Measurements from ENCODE around the gene CCDC85C.

Gene CCDC85C

GRCh38 chr14:99552572-99553216, 51.3 kb downstream of the CCDC85C start:
- DNase-seq = no peak

- no peak for DNase-seq
These were observed 51.9 kb downstream of the CCDC85C start for GRCh38 chr14:99552021-99552553.

- no peak for DNase-seq
These were observed 52.7 kb downstream of the CCDC85C start for GRCh38 chr14:99551034-99551922.

GRCh38 chr14:99550387-99550992, 53.5 kb downstream of the CCDC85C start:
- no peak for DNase-seq

- DNase-seq = no peak
These were observed 54.3 kb downstream of the CCDC85C start for GRCh38 chr14:99549684-99550083.

- no peak for DNase-seq
These were observed 55.0 kb downstream of the CCDC85C start for GRCh38 chr14:99548871-99549515.

GRCh38 chr14:99548255-99548654, 55.8 kb downstream of the CCDC85C start:
- no peak for DNase-seq

- no peak for DNase-seq
These were observed 57.6 kb downstream of the CCDC85C start for GRCh38 chr14:99546234-99546879.

GRCh38 chr14:99545586-99545985, 58.4 kb downstream of the CCDC85C start:
- no peak for DNase-seq

GRCh38 chr14:99544991-99545390, 59.0 kb downstream of the CCDC85C start:
- no peak for DNase-seq

GRCh38 chr14:99543985-99544384, 60.0 kb downstream of the CCDC85C start:
- no peak for DNase-seq

GRCh38 chr14:99543370-99543769, 60.6 kb downstream of the CCDC85C start:
- DNase-seq = no peak

- DNase-seq = no peak
These were observed 61.4 kb downstream of the CCDC85C start for GRCh38 chr14:99542566-99542965.

- DNase-seq = no peak
These were observed 62.1 kb downstream of the CCDC85C start for GRCh38 chr14:99541677-99542470.

GRCh38 chr14:99541211-99541610, 62.8 kb downstream of the CCDC85C start:
- no peak for DNase-seq

GRCh38 chr14:99540196-99541032, 63.6 kb downstream of the CCDC85C start:
- no peak for DNase-seq

- no peak for DNase-seq
These were observed 64.5 kb downstream of the CCDC85C start for GRCh38 chr14:99539491-99539890.

- no peak for DNase-seq
These were observed 65.3 kb downstream of the CCDC85C start for GRCh38 chr14:99538733-99539132.

GRCh38 chr14:99538275-99538674, 65.7 kb downstream of the CCDC85C start:
- no peak for DNase-seq

- DNase-seq = no peak
These were observed 66.6 kb downstream of the CCDC85C start for GRCh38 chr14:99537399-99537798.

All from activated CD4-positive, alpha-beta T cell treated with anti-CD3 and anti-CD28 coated beads for 4 hours (primary cell).